ENCODE data around the gene ADAMTS17.

The ADAMTS17 gene

GRCh38 chr15:100103828-100104227 lies 237.9 kb downstream of the ADAMTS17 start:
- H3K9ac ChIP-seq (ENCODE audit: low read depth, low read length) = no peak overlapping the region
- H3K4me1 ChIP-seq (ENCODE audit: control insufficient read depth, insufficient read depth, low read length) = no peaks in the 10 kb centered on the region
- no peaks in the 10 kb centered on the region for H3K9me3 ChIP-seq (replicated peaks; ENCODE audit: low read length)
- no peak overlapping the region for H3K4me3 ChIP-seq (ENCODE audit: low read length)
- peaks cover 17% of the 10 kb centered on the region for H3K27me3 ChIP-seq (ENCODE audit: control insufficient read depth, insufficient read depth, low read length)
- no peaks in the 10 kb centered on the region for H3K36me3 ChIP-seq (ENCODE audit: insufficient read depth, low read length)
- H3K4me2 ChIP-seq (ENCODE audit: low read length) = no peak overlapping the region

- Histone ChIP-seq H3K36me3 (ENCODE audit: insufficient read depth, low read length) (no peaks in the 10 kb centered on the region), H3K9me3 (replicated peaks; ENCODE audit: low read length) (no peaks in the 10 kb centered on the region), H3K9ac (ENCODE audit: low read depth, low read length) (no peak overlapping the region), H3K4me1 (ENCODE audit: control insufficient read depth, insufficient read depth, low read length) (no peaks in the 10 kb centered on the region), H3K4me2 (ENCODE audit: low read length) (no peak overlapping the region), H3K27me3 (ENCODE audit: control insufficient read depth, insufficient read depth, low read length) (peaks cover 26% of the 10 kb centered on the region), H3K4me3 (ENCODE audit: low read length) (no peak overlapping the region)
These were observed 240.2 kb downstream of the ADAMTS17 start for GRCh38 chr15:100101426-100102089.

- no peak overlapping the region for H3K4me2 ChIP-seq (ENCODE audit: low read length)
- no peaks in the 10 kb centered on the region for H3K4me1 ChIP-seq (ENCODE audit: control insufficient read depth, insufficient read depth, low read length)
- H3K4me3 ChIP-seq (ENCODE audit: low read length) = no peak overlapping the region
- H3K9me3 ChIP-seq (replicated peaks; ENCODE audit: low read length) = no peaks in the 10 kb centered on the region
- no peaks in the 10 kb centered on the region for H3K36me3 ChIP-seq (ENCODE audit: insufficient read depth, low read length)
- H3K27me3 ChIP-seq (ENCODE audit: control insufficient read depth, insufficient read depth, low read length) = peaks cover 26% of the 10 kb centered on the region
- no peak overlapping the region for H3K9ac ChIP-seq (ENCODE audit: low read depth, low read length)
These were observed 240.8 kb downstream of the ADAMTS17 start for GRCh38 chr15:100100926-100101325.

- H3K27me3 ChIP-seq (ENCODE audit: control insufficient read depth, insufficient read depth, low read length) = peaks cover 33% of the 10 kb centered on the region
- no peaks in the 10 kb centered on the region for H3K9me3 ChIP-seq (replicated peaks; ENCODE audit: low read length)
- no peak overlapping the region for H3K4me2 ChIP-seq (ENCODE audit: low read length)
- H3K9ac ChIP-seq (ENCODE audit: low read depth, low read length) = no peak overlapping the region
- no peak overlapping the region for H3K4me3 ChIP-seq (ENCODE audit: low read length)
- no peaks in the 10 kb centered on the region for H3K4me1 ChIP-seq (ENCODE audit: control insufficient read depth, insufficient read depth, low read length)
- no peaks in the 10 kb centered on the region for H3K36me3 ChIP-seq (ENCODE audit: insufficient read depth, low read length)
These were observed 241.8 kb downstream of the ADAMTS17 start for GRCh38 chr15:100099976-100100375.

GRCh38 chr15:100098705-100099104 lies 243.1 kb downstream of the ADAMTS17 start:
- no peak overlapping the region for H3K4me2 ChIP-seq (ENCODE audit: low read length)
- no peaks in the 10 kb centered on the region for H3K4me1 ChIP-seq (ENCODE audit: control insufficient read depth, insufficient read depth, low read length)
- H3K4me3 ChIP-seq (ENCODE audit: low read length) = no peak overlapping the region
- H3K27me3 ChIP-seq (ENCODE audit: control insufficient read depth, insufficient read depth, low read length) = peaks cover 33% of the 10 kb centered on the region
- no peak overlapping the region for H3K9ac ChIP-seq (ENCODE audit: low read depth, low read length)
- H3K9me3 ChIP-seq (replicated peaks; ENCODE audit: low read length) = no peaks in the 10 kb centered on the region
- no peaks in the 10 kb centered on the region for H3K36me3 ChIP-seq (ENCODE audit: insufficient read depth, low read length)

- H3K4me3 ChIP-seq (ENCODE audit: low read length) = no peak overlapping the region
- H3K4me2 ChIP-seq (ENCODE audit: low read length) = no peak overlapping the region
- peaks cover 33% of the 10 kb centered on the region for H3K27me3 ChIP-seq (ENCODE audit: control insufficient read depth, insufficient read depth, low read length)
- H3K9me3 ChIP-seq (replicated peaks; ENCODE audit: low read length) = no peaks in the 10 kb centered on the region
- H3K4me1 ChIP-seq (ENCODE audit: control insufficient read depth, insufficient read depth, low read length) = no peaks in the 10 kb centered on the region
- H3K36me3 ChIP-seq (ENCODE audit: insufficient read depth, low read length) = no peaks in the 10 kb centered on the region
- no peak overlapping the region for H3K9ac ChIP-seq (ENCODE audit: low read depth, low read length)
These were observed 244.2 kb downstream of the ADAMTS17 start for GRCh38 chr15:100097342-100098127.

- Histone ChIP-seq H3K4me2 (ENCODE audit: low read length) (no peak overlapping the region), H3K4me1 (ENCODE audit: control insufficient read depth, insufficient read depth, low read length) (no peaks in the 10 kb centered on the region), H3K36me3 (ENCODE audit: insufficient read depth, low read length) (no peaks in the 10 kb centered on the region), H3K4me3 (ENCODE audit: low read length) (no peak overlapping the region), H3K27me3 (ENCODE audit: control insufficient read depth, insufficient read depth, low read length) (peaks cover 30% of the 10 kb centered on the region), H3K9ac (ENCODE audit: low read depth, low read length) (no peak overlapping the region), H3K9me3 (replicated peaks; ENCODE audit: low read length) (no peaks in the 10 kb centered on the region)
These were observed 245.1 kb downstream of the ADAMTS17 start for GRCh38 chr15:100096700-100097099.

GRCh38 chr15:100096248-100096600 lies 245.6 kb downstream of the ADAMTS17 start:
- Histone ChIP-seq H3K27me3 (ENCODE audit: control insufficient read depth, insufficient read depth, low read length) (peaks cover 26% of the 10 kb centered on the region), H3K9ac (ENCODE audit: low read depth, low read length) (no peak overlapping the region), H3K4me3 (ENCODE audit: low read length) (no peak overlapping the region), H3K4me2 (ENCODE audit: low read length) (no peak overlapping the region), H3K36me3 (ENCODE audit: insufficient read depth, low read length) (no peaks in the 10 kb centered on the region), H3K9me3 (replicated peaks; ENCODE audit: low read length) (no peaks in the 10 kb centered on the region), H3K4me1 (ENCODE audit: control insufficient read depth, insufficient read depth, low read length) (no peaks in the 10 kb centered on the region)

- Histone ChIP-seq H3K9me3 (replicated peaks; ENCODE audit: low read length) (no peaks in the 10 kb centered on the region), H3K9ac (ENCODE audit: low read depth, low read length) (no peak overlapping the region), H3K4me3 (ENCODE audit: low read length) (no peak overlapping the region), H3K4me1 (ENCODE audit: control insufficient read depth, insufficient read depth, low read length) (no peaks in the 10 kb centered on the region), H3K4me2 (ENCODE audit: low read length) (no peak overlapping the region), H3K27me3 (ENCODE audit: control insufficient read depth, insufficient read depth, low read length) (peaks cover 25% of the 10 kb centered on the region), H3K36me3 (ENCODE audit: insufficient read depth, low read length) (no peaks in the 10 kb centered on the region)
These were observed 246.1 kb downstream of the ADAMTS17 start for GRCh38 chr15:100095541-100096247.

GRCh38 chr15:100094127-100094510 lies 247.7 kb downstream of the ADAMTS17 start:
- no peak overlapping the region for H3K4me2 ChIP-seq (ENCODE audit: low read length)
- no peak overlapping the region for H3K4me3 ChIP-seq (ENCODE audit: low read length)
- no peak overlapping the region for H3K9ac ChIP-seq (ENCODE audit: low read depth, low read length)
- no peaks in the 10 kb centered on the region for H3K4me1 ChIP-seq (ENCODE audit: control insufficient read depth, insufficient read depth, low read length)
- H3K27me3 ChIP-seq (ENCODE audit: control insufficient read depth, insufficient read depth, low read length) = peaks cover 18% of the 10 kb centered on the region
- H3K9me3 ChIP-seq (replicated peaks; ENCODE audit: low read length) = no peaks in the 10 kb centered on the region
- no peaks in the 10 kb centered on the region for H3K36me3 ChIP-seq (ENCODE audit: insufficient read depth, low read length)

GRCh38 chr15:100093211-100094126 lies 248.3 kb downstream of the ADAMTS17 start:
- no peak overlapping the region for H3K4me2 ChIP-seq (ENCODE audit: low read length)
- no peak overlapping the region for H3K4me3 ChIP-seq (ENCODE audit: low read length)
- no peaks in the 10 kb centered on the region for H3K4me1 ChIP-seq (ENCODE audit: control insufficient read depth, insufficient read depth, low read length)
- peaks cover 16% of the 10 kb centered on the region for H3K27me3 ChIP-seq (ENCODE audit: control insufficient read depth, insufficient read depth, low read length)
- H3K36me3 ChIP-seq (ENCODE audit: insufficient read depth, low read length) = no peaks in the 10 kb centered on the region
- H3K9me3 ChIP-seq (replicated peaks; ENCODE audit: low read length) = no peaks in the 10 kb centered on the region
- H3K9ac ChIP-seq (ENCODE audit: low read depth, low read length) = no peak overlapping the region

Data from skeletal muscle satellite cell (primary cell).